ENCODE data around the gene DMRT2. TPM values are rescaled to one million over a fixed set of nuclear protein-coding genes. Genes with fewer than 3 reads are reported as not detected.

The DMRT2 gene
- total RNA-seq, 1 experiment from 2014 or later: not detected

- no peak for DNase-seq
- Histone ChIP-seq H3K27ac (no peak overlapping the region), H3K4me2 (no peak overlapping the region), H3K4me3 (no peak overlapping the region), H3K4me1 (replicated peaks; ENCODE audit: insufficient read depth) (no peaks in the 10 kb centered on the region), H2AFZ (no peak overlapping the region), H4K20me1 (ENCODE audit: insufficient read depth) (no peaks in the 10 kb centered on the region), H3F3A (ENCODE audit: insufficient read depth, low read depth) (no peaks in the 10 kb centered on the region), H3K9me2 (ENCODE audit: insufficient read depth) (no peaks in the 10 kb centered on the region), H3K79me2 (ENCODE audit: low read depth) (no peaks in the 10 kb centered on the region), H3K36me3 (ENCODE audit: low read depth) (no peaks in the 10 kb centered on the region), H3K27me3 (ENCODE audit: insufficient read depth, low read depth) (no peaks in the 10 kb centered on the region), H3K9me3 (ENCODE audit: insufficient read depth, low read depth) (no peaks in the 10 kb centered on the region)
- intact Hi-C loops (cut with micrococcal nuclease; ENCODE audit: unreplicated experiment): no loop called here
- BruUV-seq (replicated peaks): no TSS peak
- ChIA-PET POLR2A (ENCODE audit: unreplicated experiment) (no interaction called here), CTCF (no interaction called here)
- no peak for TF ChIP-seq EZH2 (IDR thresholded peaks at IDR 0.05; ENCODE audit: low read depth)
- TF ChIP-seq CTCF (conservative IDR thresholded peaks at IDR 0.05): no peak
These were observed 52.4 kb downstream of the DMRT2 start for GRCh38 chr9:1102642-1102970.

Other genes with a start within 250 kb of the DMRT2 start
- gene DMRT1, start 208.7 kb upstream of the DMRT2 start, total RNA-seq (2021): not detected in 2 replicates
- gene DMRT3, start 73.7 kb upstream of the DMRT2 start, total RNA-seq (2021): not detected in 2 replicates